ENCODE results near the gene NOTO. TPM values are rescaled to one million over a fixed set of nuclear protein-coding genes. Genes with fewer than 3 reads are reported as not detected.

NOTO gene
- total and polyA plus RNA-seq, 2 of the 8 experiments (the other 6 are each of a cell fraction or from before 2014, with no cell fraction given), result 0.33 to 0.54 TPM

DNA sequence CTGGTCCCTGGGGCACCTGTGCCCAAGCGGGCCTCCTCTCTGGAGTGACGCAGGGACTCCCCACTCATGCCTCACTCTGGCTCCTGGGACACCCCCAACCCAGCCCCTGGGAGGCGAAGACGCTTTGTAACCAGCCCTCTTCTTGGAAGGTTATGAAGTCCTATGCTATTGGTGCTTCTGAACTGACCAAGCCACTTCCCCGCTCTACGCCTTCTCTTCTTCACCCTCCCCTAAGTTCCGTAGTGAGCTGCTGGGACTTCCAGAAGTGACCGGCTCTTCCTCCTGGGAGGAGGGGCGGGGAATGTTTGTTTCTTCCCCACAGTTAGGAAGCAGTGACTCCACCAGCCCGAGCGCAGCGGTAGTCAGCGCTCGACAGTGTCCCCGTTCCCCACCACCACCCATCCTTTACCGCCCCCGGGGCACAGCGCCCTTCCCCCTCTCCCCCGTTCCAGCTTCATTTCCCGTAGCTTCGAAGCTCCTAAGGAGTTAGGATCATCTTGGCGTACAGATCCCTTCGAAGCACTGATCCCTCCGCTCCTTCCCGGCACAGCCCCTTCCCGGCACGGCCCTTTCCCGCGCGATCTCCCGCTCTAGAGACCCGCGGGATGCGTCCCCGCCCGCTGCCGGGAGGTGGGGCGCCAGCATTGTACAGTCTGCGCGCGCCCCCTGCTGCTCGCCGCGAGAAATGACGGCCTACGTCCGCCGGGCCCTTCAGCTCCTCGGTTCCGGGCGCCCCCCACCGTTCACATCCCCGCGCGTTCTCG is 25.3 kb upstream of the NOTO start (continued):
- peak in 1 of 2 experiments; percentile 20; a peak in 1 of 3 replicates for TF ChIP-seq EP300 (IDR thresholded peaks at IDR 0.05; ENCODE audit: borderline replicate concordance in 1 of 2, low read depth in 2 of 2, low read length in 2 of 2)
- no peak for TF ChIP-seq SP1 (IDR thresholded peaks at IDR 0.05; ENCODE audit: low read depth, low read length)
- no peak for TF ChIP-seq ZNF274 (IDR thresholded peaks at IDR 0.05; ENCODE audit: borderline replicate concordance, extremely low read depth, low read length)
- TF ChIP-seq RAD21 (IDR thresholded peaks at IDR 0.05 in 1 of 2, conservative IDR thresholded peaks at IDR 0.05 in 1 of 2; ENCODE audit: low read depth in 2 of 2, low read length in 2 of 2), result peak; percentile 87 to 90
- TF ChIP-seq TAF7 (optimal IDR thresholded peaks at IDR 0.05; ENCODE audit: borderline replicate concordance, low read depth, low read length), result peak; percentile 28
- TF ChIP-seq SP4 (IDR thresholded peaks at IDR 0.05; ENCODE audit: low read length), result no peak
- TF ChIP-seq PHF8 (conservative IDR thresholded peaks at IDR 0.05; ENCODE audit: low read depth, low read length), result no peak
- no peak for TF ChIP-seq FOSL1 (IDR thresholded peaks at IDR 0.05; ENCODE audit: insufficient read depth, low read depth, low read length)
- TF ChIP-seq, protein P1, sequence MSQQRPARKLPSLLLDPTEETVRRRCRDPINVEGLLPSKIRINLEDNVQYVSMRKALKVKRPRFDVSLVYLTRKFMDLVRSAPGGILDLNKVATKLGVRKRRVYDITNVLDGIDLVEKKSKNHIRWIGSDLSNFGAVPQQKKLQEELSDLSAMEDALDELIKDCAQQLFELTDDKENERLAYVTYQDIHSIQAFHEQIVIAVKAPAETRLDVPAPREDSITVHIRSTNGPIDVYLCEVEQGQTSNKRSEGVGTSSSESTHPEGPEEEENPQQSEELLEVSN (IDR thresholded peaks at IDR 0.05), result peak; percentile 91
- TF ChIP-seq CHD1 (IDR thresholded peaks at IDR 0.05; ENCODE audit: low read depth, low read length), result no peak
- TF ChIP-seq RBBP5 (IDR thresholded peaks at IDR 0.05; ENCODE audit: borderline replicate concordance, low read depth, low read length), result peak; percentile 76; the same call in 1 of the 2 replicates
- peak; percentile 13 for TF ChIP-seq CTBP2 (IDR thresholded peaks at IDR 0.05; ENCODE audit: borderline replicate concordance, insufficient read depth, insufficient read length, low read length)

Data from H1 (cell line).